ENCODE results near the gene SCN1A. TPM values are rescaled to one million over a fixed set of nuclear protein-coding genes. Genes with fewer than 3 reads are reported as not detected.

The SCN1A gene
- total RNA-seq, 1 experiment from 2014 or later, result 1.6 TPM

DNA sequence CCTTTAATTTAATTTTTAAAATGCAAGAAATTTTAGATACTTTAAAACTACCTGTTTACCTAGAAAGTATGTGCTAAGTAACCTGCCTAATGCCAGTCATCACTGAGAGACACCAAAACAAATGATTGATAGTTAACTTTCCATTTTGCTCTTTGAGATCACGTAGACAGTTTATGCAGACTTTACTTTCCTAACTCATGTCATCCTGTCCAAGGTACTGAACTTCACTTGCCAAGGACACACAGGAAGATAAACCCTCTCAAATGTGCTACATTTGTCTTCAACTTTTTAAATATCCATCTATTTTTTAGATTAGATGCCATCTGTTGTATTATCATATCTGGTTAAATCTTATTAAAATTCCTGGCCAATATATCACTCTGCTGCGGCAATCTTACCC, 20.1 kb upstream of the SCN1A start:
- Mint-ChIP-seq H3K36me3 (no peaks in the 10 kb centered on the region), H3K9me3 (no peaks in the 10 kb centered on the region), H3K4me3 (no peak overlapping the region), H3K4me1 (peaks cover 13% of the 10 kb centered on the region), H3K27ac (no peak overlapping the region), H3K27me3 (ENCODE audit: low read depth) (no peaks in the 10 kb centered on the region)
- ChIA-PET CTCF (interaction anchor here (1.5 kb wide), 1 partner anchor 20 kb away, joined by 9 read pairs; the partner anchor contains the start of gene SCN1A), POLR2A (no interaction called here)
- TF ChIP-seq, protein P1, sequence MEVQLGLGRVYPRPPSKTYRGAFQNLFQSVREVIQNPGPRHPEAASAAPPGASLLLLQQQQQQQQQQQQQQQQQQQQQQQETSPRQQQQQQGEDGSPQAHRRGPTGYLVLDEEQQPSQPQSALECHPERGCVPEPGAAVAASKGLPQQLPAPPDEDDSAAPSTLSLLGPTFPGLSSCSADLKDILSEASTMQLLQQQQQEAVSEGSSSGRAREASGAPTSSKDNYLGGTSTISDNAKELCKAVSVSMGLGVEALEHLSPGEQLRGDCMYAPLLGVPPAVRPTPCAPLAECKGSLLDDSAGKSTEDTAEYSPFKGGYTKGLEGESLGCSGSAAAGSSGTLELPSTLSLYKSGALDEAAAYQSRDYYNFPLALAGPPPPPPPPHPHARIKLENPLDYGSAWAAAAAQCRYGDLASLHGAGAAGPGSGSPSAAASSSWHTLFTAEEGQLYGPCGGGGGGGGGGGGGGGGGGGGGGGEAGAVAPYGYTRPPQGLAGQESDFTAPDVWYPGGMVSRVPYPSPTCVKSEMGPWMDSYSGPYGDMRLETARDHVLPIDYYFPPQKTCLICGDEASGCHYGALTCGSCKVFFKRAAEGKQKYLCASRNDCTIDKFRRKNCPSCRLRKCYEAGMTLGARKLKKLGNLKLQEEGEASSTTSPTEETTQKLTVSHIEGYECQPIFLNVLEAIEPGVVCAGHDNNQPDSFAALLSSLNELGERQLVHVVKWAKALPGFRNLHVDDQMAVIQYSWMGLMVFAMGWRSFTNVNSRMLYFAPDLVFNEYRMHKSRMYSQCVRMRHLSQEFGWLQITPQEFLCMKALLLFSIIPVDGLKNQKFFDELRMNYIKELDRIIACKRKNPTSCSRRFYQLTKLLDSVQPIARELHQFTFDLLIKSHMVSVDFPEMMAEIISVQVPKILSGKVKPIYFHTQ (CRISPR knock-in tag; IDR thresholded peaks at IDR 0.05), result no peak
- no peak for TF ChIP-seq SOX15 (CRISPR knock-in tag; IDR thresholded peaks at IDR 0.05)
- TF ChIP-seq NFATC4 (CRISPR knock-in tag; IDR thresholded peaks at IDR 0.05), result no peak
- TF ChIP-seq, protein P2, sequence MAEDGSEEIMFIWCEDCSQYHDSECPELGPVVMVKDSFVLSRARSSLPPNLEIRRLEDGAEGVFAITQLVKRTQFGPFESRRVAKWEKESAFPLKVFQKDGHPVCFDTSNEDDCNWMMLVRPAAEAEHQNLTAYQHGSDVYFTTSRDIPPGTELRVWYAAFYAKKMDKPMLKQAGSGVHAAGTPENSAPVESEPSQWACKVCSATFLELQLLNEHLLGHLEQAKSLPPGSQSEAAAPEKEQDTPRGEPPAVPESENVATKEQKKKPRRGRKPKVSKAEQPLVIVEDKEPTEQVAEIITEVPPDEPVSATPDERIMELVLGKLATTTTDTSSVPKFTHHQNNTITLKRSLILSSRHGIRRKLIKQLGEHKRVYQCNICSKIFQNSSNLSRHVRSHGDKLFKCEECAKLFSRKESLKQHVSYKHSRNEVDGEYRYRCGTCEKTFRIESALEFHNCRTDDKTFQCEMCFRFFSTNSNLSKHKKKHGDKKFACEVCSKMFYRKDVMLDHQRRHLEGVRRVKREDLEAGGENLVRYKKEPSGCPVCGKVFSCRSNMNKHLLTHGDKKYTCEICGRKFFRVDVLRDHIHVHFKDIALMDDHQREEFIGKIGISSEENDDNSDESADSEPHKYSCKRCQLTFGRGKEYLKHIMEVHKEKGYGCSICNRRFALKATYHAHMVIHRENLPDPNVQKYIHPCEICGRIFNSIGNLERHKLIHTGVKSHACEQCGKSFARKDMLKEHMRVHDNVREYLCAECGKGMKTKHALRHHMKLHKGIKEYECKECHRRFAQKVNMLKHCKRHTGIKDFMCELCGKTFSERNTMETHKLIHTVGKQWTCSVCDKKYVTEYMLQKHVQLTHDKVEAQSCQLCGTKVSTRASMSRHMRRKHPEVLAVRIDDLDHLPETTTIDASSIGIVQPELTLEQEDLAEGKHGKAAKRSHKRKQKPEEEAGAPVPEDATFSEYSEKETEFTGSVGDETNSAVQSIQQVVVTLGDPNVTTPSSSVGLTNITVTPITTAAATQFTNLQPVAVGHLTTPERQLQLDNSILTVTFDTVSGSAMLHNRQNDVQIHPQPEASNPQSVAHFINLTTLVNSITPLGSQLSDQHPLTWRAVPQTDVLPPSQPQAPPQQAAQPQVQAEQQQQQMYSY (CRISPR knock-in tag; IDR thresholded peaks at IDR 0.05), result no peak
- TF ChIP-seq ZNF671 (CRISPR knock-in tag; IDR thresholded peaks at IDR 0.05), result no peak
- TF ChIP-seq, protein P3, sequence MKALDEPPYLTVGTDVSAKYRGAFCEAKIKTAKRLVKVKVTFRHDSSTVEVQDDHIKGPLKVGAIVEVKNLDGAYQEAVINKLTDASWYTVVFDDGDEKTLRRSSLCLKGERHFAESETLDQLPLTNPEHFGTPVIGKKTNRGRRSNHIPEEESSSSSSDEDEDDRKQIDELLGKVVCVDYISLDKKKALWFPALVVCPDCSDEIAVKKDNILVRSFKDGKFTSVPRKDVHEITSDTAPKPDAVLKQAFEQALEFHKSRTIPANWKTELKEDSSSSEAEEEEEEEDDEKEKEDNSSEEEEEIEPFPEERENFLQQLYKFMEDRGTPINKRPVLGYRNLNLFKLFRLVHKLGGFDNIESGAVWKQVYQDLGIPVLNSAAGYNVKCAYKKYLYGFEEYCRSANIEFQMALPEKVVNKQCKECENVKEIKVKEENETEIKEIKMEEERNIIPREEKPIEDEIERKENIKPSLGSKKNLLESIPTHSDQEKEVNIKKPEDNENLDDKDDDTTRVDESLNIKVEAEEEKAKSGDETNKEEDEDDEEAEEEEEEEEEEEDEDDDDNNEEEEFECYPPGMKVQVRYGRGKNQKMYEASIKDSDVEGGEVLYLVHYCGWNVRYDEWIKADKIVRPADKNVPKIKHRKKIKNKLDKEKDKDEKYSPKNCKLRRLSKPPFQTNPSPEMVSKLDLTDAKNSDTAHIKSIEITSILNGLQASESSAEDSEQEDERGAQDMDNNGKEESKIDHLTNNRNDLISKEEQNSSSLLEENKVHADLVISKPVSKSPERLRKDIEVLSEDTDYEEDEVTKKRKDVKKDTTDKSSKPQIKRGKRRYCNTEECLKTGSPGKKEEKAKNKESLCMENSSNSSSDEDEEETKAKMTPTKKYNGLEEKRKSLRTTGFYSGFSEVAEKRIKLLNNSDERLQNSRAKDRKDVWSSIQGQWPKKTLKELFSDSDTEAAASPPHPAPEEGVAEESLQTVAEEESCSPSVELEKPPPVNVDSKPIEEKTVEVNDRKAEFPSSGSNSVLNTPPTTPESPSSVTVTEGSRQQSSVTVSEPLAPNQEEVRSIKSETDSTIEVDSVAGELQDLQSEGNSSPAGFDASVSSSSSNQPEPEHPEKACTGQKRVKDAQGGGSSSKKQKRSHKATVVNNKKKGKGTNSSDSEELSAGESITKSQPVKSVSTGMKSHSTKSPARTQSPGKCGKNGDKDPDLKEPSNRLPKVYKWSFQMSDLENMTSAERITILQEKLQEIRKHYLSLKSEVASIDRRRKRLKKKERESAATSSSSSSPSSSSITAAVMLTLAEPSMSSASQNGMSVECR (CRISPR knock-in tag; IDR thresholded peaks at IDR 0.05; ENCODE audit: borderline replicate concordance), result no peak
- TF ChIP-seq, protein P4, sequence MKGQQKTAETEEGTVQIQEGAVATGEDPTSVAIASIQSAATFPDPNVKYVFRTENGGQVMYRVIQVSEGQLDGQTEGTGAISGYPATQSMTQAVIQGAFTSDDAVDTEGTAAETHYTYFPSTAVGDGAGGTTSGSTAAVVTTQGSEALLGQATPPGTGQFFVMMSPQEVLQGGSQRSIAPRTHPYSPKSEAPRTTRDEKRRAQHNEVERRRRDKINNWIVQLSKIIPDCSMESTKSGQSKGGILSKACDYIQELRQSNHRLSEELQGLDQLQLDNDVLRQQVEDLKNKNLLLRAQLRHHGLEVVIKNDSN (CRISPR knock-in tag; IDR thresholded peaks at IDR 0.05), result no peak
- TF ChIP-seq, protein P5, sequence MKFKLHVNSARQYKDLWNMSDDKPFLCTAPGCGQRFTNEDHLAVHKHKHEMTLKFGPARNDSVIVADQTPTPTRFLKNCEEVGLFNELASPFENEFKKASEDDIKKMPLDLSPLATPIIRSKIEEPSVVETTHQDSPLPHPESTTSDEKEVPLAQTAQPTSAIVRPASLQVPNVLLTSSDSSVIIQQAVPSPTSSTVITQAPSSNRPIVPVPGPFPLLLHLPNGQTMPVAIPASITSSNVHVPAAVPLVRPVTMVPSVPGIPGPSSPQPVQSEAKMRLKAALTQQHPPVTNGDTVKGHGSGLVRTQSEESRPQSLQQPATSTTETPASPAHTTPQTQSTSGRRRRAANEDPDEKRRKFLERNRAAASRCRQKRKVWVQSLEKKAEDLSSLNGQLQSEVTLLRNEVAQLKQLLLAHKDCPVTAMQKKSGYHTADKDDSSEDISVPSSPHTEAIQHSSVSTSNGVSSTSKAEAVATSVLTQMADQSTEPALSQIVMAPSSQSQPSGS (CRISPR knock-in tag; IDR thresholded peaks at IDR 0.05; ENCODE audit: borderline replicate concordance, low read depth), result no peak
- TF ChIP-seq ZNF423 (CRISPR knock-in tag; IDR thresholded peaks at IDR 0.05), result no peak
- TF ChIP-seq ZNF416 (CRISPR knock-in tag; IDR thresholded peaks at IDR 0.05), result no peak
- no peak for DNase-seq (ENCODE audit: low spot score)
- no peak for ATAC-seq

DNA sequence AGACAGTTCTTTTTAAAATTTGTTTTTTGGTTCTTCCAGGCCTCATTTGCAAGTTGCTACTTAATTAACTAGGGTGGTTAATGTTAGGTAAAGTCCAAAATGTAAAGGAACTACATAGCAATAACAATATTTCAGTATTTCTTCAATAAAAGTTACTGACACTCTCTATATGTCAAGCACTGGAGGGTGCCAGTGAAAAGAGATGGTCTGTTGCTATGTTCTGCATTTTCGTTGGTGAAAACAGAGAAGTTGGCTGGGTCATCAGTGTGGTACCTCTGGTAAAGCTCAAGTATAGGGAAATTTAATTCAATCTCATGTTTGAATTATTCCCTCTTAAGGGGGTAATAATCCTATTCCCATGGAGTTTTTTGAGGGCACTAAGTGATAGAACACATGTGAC, 16.3 kb upstream of the SCN1A start:
- no peaks in the 10 kb centered on the region for H3K36me3 Mint-ChIP-seq
- ChIA-PET POLR2A (no interaction called here), CTCF (no interaction called here)
- DNase-seq (ENCODE audit: low spot score), result no peak
- peaks cover 6% of the 10 kb centered on the region for H3K9me3 Mint-ChIP-seq
- no peaks in the 10 kb centered on the region for H3K27me3 Mint-ChIP-seq (ENCODE audit: low read depth)
- no peak overlapping the region for H3K4me3 Mint-ChIP-seq
- no peak for ATAC-seq
- no peak overlapping the region for H3K27ac Mint-ChIP-seq
- peaks cover 18% of the 10 kb centered on the region for H3K4me1 Mint-ChIP-seq
- TF ChIP-seq, protein P6, sequence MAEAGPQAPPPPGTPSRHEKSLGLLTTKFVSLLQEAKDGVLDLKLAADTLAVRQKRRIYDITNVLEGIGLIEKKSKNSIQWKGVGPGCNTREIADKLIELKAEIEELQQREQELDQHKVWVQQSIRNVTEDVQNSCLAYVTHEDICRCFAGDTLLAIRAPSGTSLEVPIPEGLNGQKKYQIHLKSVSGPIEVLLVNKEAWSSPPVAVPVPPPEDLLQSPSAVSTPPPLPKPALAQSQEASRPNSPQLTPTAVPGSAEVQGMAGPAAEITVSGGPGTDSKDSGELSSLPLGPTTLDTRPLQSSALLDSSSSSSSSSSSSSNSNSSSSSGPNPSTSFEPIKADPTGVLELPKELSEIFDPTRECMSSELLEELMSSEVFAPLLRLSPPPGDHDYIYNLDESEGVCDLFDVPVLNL (CRISPR knock-in tag; IDR thresholded peaks at IDR 0.05; ENCODE audit: borderline replicate concordance, low read depth), result no peak
- TF ChIP-seq, protein P7, sequence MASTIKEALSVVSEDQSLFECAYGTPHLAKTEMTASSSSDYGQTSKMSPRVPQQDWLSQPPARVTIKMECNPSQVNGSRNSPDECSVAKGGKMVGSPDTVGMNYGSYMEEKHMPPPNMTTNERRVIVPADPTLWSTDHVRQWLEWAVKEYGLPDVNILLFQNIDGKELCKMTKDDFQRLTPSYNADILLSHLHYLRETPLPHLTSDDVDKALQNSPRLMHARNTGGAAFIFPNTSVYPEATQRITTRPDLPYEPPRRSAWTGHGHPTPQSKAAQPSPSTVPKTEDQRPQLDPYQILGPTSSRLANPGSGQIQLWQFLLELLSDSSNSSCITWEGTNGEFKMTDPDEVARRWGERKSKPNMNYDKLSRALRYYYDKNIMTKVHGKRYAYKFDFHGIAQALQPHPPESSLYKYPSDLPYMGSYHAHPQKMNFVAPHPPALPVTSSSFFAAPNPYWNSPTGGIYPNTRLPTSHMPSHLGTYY (CRISPR knock-in tag; IDR thresholded peaks at IDR 0.05), result no peak
- no peak for TF ChIP-seq JUN (CRISPR knock-in tag; IDR thresholded peaks at IDR 0.05)
- TF ChIP-seq, protein P8, sequence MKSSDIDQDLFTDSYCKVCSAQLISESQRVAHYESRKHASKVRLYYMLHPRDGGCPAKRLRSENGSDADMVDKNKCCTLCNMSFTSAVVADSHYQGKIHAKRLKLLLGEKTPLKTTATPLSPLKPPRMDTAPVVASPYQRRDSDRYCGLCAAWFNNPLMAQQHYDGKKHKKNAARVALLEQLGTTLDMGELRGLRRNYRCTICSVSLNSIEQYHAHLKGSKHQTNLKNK (CRISPR knock-in tag; IDR thresholded peaks at IDR 0.05), result no peak
- TF ChIP-seq FOXK1 (CRISPR knock-in tag; IDR thresholded peaks at IDR 0.05), result no peak
- TF ChIP-seq ZBTB21 (CRISPR knock-in tag; IDR thresholded peaks at IDR 0.05; ENCODE audit: borderline replicate concordance), result no peak

Measured in WTC11 (cell line).